OCI-LY7 (cell line): ENCODE data around the gene KDM2A.

Experiments used
- EZH2phosphoT487 ChIP-seq: fragments of 200-600 bp; sonication (generic); IDR thresholded peaks from 2 replicates; pipeline ENCODE4 v1.6.1; 2018; ENCODE audit warnings: low read depth, borderline replicate concordance, mild to moderate bottlenecking, mixed run types, antibody characterized with exemption, low read length, moderate library complexity, mixed read lengths
- TF ChIP-seq, protein P1 (sequence below): fragments of 200-600 bp; sonication (generic); conservative IDR thresholded peaks from 2 replicates; pipeline ENCODE4 v1.5.1; 2014; ENCODE audit warnings: mild to moderate bottlenecking, antibody characterized with exemption, low read length, moderate library complexity, mixed read lengths

GRCh38 chr11:67291481-67292381, 172.7 kb downstream of the KDM2A start:
- TF ChIP-seq, protein P1, sequence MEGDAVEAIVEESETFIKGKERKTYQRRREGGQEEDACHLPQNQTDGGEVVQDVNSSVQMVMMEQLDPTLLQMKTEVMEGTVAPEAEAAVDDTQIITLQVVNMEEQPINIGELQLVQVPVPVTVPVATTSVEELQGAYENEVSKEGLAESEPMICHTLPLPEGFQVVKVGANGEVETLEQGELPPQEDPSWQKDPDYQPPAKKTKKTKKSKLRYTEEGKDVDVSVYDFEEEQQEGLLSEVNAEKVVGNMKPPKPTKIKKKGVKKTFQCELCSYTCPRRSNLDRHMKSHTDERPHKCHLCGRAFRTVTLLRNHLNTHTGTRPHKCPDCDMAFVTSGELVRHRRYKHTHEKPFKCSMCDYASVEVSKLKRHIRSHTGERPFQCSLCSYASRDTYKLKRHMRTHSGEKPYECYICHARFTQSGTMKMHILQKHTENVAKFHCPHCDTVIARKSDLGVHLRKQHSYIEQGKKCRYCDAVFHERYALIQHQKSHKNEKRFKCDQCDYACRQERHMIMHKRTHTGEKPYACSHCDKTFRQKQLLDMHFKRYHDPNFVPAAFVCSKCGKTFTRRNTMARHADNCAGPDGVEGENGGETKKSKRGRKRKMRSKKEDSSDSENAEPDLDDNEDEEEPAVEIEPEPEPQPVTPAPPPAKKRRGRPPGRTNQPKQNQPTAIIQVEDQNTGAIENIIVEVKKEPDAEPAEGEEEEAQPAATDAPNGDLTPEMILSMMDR: no peak
- no peak for TF ChIP-seq EZH2phosphoT487
